ENCODE results near the gene CDC73.
"Not testable (repeated sequence)": the region's sequence is repeated elsewhere in the genome, so short reads cannot be mapped to it uniquely, and the experiment has no call there.

Gene CDC73

DNA sequence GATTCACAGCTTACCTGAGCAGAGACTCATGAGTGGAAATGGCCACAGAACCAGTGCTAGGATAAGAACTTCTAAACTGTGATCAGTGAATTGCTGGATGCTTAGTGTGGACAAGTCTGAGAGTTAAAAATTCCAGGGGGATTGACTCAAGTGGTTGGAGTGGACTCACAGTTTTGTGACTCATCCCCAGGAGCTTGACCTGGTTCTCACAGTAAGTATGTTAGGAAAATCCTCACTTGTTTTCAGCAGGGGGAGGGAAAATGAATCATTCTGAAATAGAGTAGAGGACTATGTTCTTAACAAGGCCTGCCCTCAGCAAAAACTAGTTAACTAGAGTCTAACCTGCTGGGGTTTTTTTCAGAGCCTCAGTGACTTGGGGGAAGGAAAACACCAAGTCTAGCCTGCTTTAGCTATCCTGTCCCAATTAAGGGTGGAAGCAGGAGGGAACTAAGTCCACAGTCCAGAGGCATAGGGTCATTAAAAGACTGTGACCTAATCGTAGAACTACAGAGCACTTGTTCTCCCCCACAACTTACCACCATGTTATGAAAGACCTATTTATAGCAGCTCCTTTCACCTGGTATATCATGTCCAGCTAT lies 6.1 kb upstream of the CDC73 start:
- Histone ChIP-seq H3K36me3 (ENCODE audit: control insufficient read depth, insufficient read depth, low read length) (no peaks in the 10 kb centered on the region), H2AFZ (no peak overlapping the region), H3K4me1 (no peaks in the 10 kb centered on the region), H3K79me2 (no peaks in the 10 kb centered on the region), H3K27ac (no peak overlapping the region), H3K4me2 (ENCODE audit: low read length) (no peak overlapping the region), H3K27me3 (ENCODE audit: control insufficient read depth, insufficient read depth, low read length) (no peaks in the 10 kb centered on the region), H3K9me3 (ENCODE audit: control insufficient read depth, low read length) (no peaks in the 10 kb centered on the region), H3K9ac (no peak overlapping the region), H3K4me3 (ENCODE audit: low read depth, low read length) (no peak overlapping the region)
- TF ChIP-seq, protein P1, sequence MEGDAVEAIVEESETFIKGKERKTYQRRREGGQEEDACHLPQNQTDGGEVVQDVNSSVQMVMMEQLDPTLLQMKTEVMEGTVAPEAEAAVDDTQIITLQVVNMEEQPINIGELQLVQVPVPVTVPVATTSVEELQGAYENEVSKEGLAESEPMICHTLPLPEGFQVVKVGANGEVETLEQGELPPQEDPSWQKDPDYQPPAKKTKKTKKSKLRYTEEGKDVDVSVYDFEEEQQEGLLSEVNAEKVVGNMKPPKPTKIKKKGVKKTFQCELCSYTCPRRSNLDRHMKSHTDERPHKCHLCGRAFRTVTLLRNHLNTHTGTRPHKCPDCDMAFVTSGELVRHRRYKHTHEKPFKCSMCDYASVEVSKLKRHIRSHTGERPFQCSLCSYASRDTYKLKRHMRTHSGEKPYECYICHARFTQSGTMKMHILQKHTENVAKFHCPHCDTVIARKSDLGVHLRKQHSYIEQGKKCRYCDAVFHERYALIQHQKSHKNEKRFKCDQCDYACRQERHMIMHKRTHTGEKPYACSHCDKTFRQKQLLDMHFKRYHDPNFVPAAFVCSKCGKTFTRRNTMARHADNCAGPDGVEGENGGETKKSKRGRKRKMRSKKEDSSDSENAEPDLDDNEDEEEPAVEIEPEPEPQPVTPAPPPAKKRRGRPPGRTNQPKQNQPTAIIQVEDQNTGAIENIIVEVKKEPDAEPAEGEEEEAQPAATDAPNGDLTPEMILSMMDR (IDR thresholded peaks at IDR 0.05), result no peak

- not testable (repeated sequence) for H2AFZ ChIP-seq; H3K36me3 ChIP-seq (ENCODE audit: control insufficient read depth, insufficient read depth, low read length); H3K4me1 ChIP-seq; H3K27me3 ChIP-seq (ENCODE audit: control insufficient read depth, insufficient read depth, low read length); H3K9ac ChIP-seq; H3K79me2 ChIP-seq; H3K4me2 ChIP-seq (ENCODE audit: low read length); H3K9me3 ChIP-seq (ENCODE audit: control insufficient read depth, low read length); H3K27ac ChIP-seq; H3K4me3 ChIP-seq (ENCODE audit: low read depth, low read length)
These were observed 4.7 kb upstream of the CDC73 start for GRCh38 chr1:193117167-193117566.

GRCh38 chr1:193118194-193118593 lies 3.6 kb upstream of the CDC73 start:
- H3K4me1 ChIP-seq, result no peaks in the 10 kb centered on the region
- no peak overlapping the region for H2AFZ ChIP-seq
- H3K36me3 ChIP-seq (ENCODE audit: control insufficient read depth, insufficient read depth, low read length), result no peaks in the 10 kb centered on the region
- no peaks in the 10 kb centered on the region for H3K27me3 ChIP-seq (ENCODE audit: control insufficient read depth, insufficient read depth, low read length)
- H3K9ac ChIP-seq, result no peak overlapping the region
- TF ChIP-seq, protein P1 (IDR thresholded peaks at IDR 0.05), result no peak
- H3K9me3 ChIP-seq (ENCODE audit: control insufficient read depth, low read length), result no peaks in the 10 kb centered on the region
- no peak overlapping the region for H3K4me3 ChIP-seq (ENCODE audit: low read depth, low read length)
- no peak overlapping the region for H3K27ac ChIP-seq
- no peaks in the 10 kb centered on the region for H3K79me2 ChIP-seq
- no peak overlapping the region for H3K4me2 ChIP-seq (ENCODE audit: low read length)

- no peaks in the 10 kb centered on the region for H3K36me3 ChIP-seq (ENCODE audit: control insufficient read depth, insufficient read depth, low read length)
- no peaks in the 10 kb centered on the region for H3K9me3 ChIP-seq (ENCODE audit: control insufficient read depth, low read length)
- no peaks in the 10 kb centered on the region for H3K27me3 ChIP-seq (ENCODE audit: control insufficient read depth, insufficient read depth, low read length)
- H3K4me2 ChIP-seq (ENCODE audit: low read length), result no peak overlapping the region
- H2AFZ ChIP-seq, result no peak overlapping the region
- no peak overlapping the region for H3K27ac ChIP-seq
- H3K79me2 ChIP-seq, result no peaks in the 10 kb centered on the region
- TF ChIP-seq, protein P1 (IDR thresholded peaks at IDR 0.05), result no peak
- no peak overlapping the region for H3K4me3 ChIP-seq (ENCODE audit: low read depth, low read length)
- no peaks in the 10 kb centered on the region for H3K4me1 ChIP-seq
- H3K9ac ChIP-seq, result no peak overlapping the region
These were observed 2.8 kb upstream of the CDC73 start for GRCh38 chr1:193118803-193119730.

GRCh38 chr1:193120604-193121166 lies 1.1 kb upstream of the CDC73 start:
- TF ChIP-seq, protein P1 (IDR thresholded peaks at IDR 0.05), result no peak
- Histone ChIP-seq H3K9ac (no peak overlapping the region), H3K36me3 (ENCODE audit: control insufficient read depth, insufficient read depth, low read length) (no peaks in the 10 kb centered on the region), H3K9me3 (ENCODE audit: control insufficient read depth, low read length) (no peaks in the 10 kb centered on the region), H3K27me3 (ENCODE audit: control insufficient read depth, insufficient read depth, low read length) (no peaks in the 10 kb centered on the region), H3K4me3 (ENCODE audit: low read depth, low read length) (peak overlapping the region; percentile 85), H2AFZ (peak overlapping the region; percentile 82), H3K4me2 (ENCODE audit: low read length) (peak overlapping the region; percentile 84), H3K4me1 (no peaks in the 10 kb centered on the region), H3K79me2 (no peaks in the 10 kb centered on the region), H3K27ac (no peak overlapping the region)
